Smooth muscle cell of the brain vasculature (primary cell): ENCODE data around the gene RNASE2.
"Not testable (repeated sequence)": the region's sequence is repeated elsewhere in the genome, so short reads cannot be mapped to it uniquely, and the experiment has no call there.

Experiments used
- DNase-seq: peaks from one replicate; pipeline ENCODE4 v3.0.0-alpha.2; 2012; ENCODE audit warnings: low read depth, low spot score

The RNASE2 gene

DNA sequence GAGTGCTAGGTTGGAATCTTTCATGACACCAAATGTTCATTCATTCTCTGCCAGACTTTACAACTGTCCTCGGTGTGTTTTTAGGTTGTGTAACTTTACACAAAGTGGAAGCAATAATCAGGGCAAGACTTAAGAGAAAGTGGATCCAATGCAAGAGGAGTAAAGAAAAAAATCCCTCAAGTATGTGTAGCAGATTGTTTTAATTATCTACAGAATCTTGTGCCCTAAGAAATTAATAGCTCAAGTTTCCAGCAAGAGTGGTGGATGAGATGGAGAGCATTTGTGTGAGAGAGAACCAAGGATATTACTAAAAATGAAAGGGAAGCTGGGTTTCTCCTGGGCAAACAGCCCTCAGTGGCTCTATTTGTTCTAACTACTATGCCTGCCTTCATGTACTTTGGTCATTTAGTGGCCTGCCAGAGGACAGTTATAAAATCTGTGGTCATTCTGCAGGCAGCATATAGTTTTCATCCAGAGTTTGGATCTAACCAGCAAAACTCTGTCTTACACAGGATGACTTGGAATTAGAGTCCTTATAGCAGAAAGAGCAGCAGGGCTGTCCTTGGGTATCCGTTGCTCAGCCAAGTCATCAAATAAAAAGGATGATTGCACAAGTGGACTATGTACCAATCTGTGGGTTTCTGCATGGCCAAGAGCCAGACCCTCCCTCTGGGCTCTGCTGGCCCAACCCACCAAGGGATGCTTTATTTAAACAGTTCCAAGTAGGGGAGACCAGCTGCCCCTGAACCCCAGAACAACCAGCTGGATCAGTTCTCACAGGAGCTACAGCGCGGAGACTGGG lies at the start of gene RNASE2:
Gene RNASE2 (plus strand): TSS at position 752 of the 802 bp plus-strand sequence. CDS start 285 bp downstream, outside the sequence.
- DNase-seq = not testable (repeated sequence)

DNA sequence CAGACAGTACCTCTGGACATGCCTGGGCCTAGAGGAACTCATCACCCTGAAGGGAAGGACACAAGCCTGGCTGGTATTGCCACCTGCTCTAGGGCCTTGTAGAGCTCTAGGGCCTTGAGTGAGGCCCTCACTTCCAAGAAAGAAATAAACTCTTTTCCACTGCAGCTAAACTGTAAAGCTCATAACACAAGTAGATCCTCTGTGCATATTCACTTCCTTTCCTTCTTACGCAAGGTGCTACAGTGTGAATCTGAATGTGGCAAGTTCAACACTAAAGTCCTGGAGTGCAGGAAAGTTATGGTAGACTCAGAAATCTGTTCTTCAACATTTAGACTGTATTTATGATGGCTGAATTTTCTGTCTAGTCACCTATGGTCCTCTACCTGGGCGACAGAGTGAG lies 49.6 kb upstream of the RNASE2 start:
- DNase-seq = no peak

- DNase-seq = no peak
These were observed 48.1 kb upstream of the RNASE2 start for GRCh38 chr14:20907214-20907613.

DNA sequence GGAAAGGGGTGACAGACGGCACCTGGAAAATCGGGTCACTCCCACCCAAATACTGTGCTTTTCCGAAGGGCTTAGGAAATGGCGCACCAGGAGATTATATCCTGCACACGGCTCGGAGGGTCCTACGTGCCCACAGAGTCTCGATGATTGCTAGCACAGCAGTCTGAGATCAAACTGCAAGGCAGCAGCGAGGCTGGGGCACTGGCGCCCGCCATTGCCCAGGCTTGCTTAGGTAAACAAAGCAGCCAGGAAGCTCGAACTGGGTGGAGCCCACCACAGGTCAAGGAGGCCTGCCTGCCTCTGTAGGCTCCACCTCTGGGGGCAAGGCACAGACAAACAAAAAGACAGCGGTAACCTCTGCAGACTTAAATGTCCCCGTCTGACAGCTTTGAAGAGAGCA lies 44.5 kb upstream of the RNASE2 start:
- DNase-seq = not testable (repeated sequence)

GRCh38 chr14:20919038-20919756 lies 36.1 kb upstream of the RNASE2 start:
- not testable (repeated sequence) for DNase-seq

GRCh38 chr14:20923766-20924297 lies 31.5 kb upstream of the RNASE2 start:
- DNase-seq = not testable (repeated sequence)

GRCh38 chr14:20934148-20934762 lies 21.0 kb upstream of the RNASE2 start:
- DNase-seq = no peak

GRCh38 chr14:20935303-20935984 lies 19.8 kb upstream of the RNASE2 start:
- DNase-seq = no peak

DNA sequence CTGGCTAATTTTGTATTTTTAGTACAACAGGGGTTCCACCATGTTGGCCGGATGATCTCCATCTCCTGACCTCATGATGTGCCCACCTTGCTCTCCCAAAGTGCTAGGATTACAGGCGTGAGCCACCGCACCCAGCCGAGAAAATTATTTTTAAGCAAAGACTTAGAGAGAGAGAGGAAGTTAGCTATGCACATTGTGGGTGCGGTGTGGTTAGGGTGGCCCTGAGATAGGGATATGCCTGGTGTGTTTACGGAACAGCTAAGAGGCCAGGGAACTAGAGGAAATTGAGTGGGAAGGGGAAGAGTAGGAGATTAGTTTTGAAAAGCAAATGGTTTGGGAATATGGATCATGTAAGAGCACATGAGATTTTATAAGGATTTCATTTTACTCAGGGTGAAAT lies 10.1 kb upstream of the RNASE2 start:
- not testable (repeated sequence) for DNase-seq

- DNase-seq = not testable (repeated sequence)
These were observed 8.6 kb upstream of the RNASE2 start for GRCh38 chr14:20946707-20947106.

GRCh38 chr14:20955538-20955873 lies 219 bp downstream of the RNASE2 start:
- DNase-seq = not testable (repeated sequence)

GRCh38 chr14:20956376-20956976 lies 1.2 kb downstream of the RNASE2 start:
- no peak for DNase-seq

DNA sequence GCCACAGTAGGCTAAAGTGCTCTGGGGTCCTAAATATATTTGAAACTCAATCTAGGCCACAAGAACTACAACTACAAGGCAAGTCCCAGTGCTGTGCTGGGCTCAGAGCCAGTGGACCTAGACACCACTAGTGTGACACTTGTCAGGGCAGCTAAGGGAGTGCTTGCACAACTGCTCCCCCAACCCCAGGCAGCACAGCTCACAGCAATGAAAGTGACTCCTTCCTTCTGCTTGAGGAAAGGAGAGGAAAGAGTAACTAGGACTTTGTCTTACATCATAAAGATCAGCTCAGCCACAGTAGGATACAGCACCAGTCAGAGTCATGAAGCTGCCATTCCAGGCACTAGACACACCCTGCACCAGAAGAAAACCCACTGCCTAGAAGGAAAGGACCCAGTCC lies 3.7 kb downstream of the RNASE2 start:
- DNase-seq = not testable (repeated sequence)

DNA sequence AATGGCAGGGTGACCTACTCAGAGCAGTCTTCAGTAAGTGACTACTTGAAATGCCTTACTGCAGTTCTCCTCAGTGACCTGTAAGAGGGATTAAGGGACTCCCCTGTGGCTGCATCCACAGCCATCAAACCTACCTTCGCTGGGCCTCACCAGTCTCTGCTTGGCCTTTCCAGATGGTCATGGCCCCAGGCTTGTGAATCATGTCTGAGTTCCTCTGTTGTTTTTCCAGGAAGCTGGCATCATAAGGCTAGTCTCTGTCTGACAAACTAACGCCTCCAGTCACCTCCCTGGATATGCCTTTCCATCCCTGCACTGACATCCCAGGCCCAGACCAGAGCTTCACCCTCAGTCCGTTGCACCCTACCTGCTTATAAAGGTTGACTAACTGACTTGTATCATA lies 14.0 kb downstream of the RNASE2 start:
- no peak for DNase-seq

- DNase-seq = no peak
These were observed 15.3 kb downstream of the RNASE2 start for GRCh38 chr14:20970647-20970982.

- peak; percentile 68 for DNase-seq
These were observed 15.9 kb downstream of the RNASE2 start for GRCh38 chr14:20970983-20971704.

GRCh38 chr14:20971705-20972021 lies 16.4 kb downstream of the RNASE2 start:
- no peak for DNase-seq

DNA sequence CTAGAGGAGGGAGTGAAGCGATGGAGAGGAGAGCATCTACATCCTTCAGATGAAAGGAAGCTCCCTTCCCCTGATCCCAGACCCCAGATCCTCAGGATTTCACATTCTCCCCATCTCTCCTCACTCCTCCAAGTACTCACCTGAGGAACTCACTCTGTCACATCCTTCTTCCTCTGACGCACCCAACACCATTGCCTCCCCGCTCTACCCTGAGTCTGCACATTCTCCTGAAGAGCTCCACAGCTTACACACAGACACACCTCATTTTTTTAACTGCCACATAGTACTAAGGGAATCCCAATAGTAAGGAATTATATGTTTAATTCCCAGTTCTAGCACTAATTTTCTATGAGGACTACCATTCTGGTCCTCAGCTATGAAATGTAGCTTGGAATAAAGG lies 18.2 kb downstream of the RNASE2 start:
- DNase-seq = no peak

GRCh38 chr14:20976291-20976690 lies 21.0 kb downstream of the RNASE2 start:
- DNase-seq = no peak

- DNase-seq = no peak
These were observed 23.4 kb downstream of the RNASE2 start for GRCh38 chr14:20978687-20979086.

DNA sequence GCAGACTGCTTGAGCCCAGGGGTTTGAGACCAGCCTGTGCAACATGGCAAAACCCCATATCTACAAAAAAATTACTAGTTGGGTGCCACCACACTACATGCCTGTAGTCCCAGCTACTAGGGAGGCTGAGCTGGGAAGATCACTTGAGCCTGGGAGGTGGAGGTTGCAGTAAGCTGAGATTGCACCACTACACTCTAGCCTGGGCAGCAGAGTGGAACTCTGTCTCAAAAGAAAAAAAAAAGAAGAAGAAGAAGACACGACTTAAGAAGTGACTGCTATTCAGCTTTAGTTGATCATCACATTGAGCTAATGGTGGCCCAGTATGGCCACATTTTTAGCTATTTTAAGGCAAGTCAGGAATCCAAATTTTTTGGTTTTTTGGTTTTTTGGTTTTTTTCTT lies 25.6 kb downstream of the RNASE2 start:
- no peak for DNase-seq
